ENCODE results near the gene PRKCH. TPM values are rescaled to one million over a fixed set of nuclear protein-coding genes. Genes with fewer than 3 reads are reported as not detected.

PRKCH gene
- total RNA-seq, 1 donor from 2014 or later, result 0.30 TPM

GRCh38 chr14:61564618-61565091 lies 243.3 kb downstream of the PRKCH start:
- no peaks in the 10 kb centered on the region for H3K36me3 Mint-ChIP-seq (ENCODE audit: low read depth)
- no peak overlapping the region for H3K4me3 Mint-ChIP-seq
- no peak for DNase-seq (ENCODE audit: low read depth, low spot score)
- no peaks in the 10 kb centered on the region for H3K9me3 Mint-ChIP-seq
- H3K27me3 Mint-ChIP-seq (ENCODE audit: low read depth), result peaks cover 17% of the 10 kb centered on the region
- TF ChIP-seq CTCF (conservative IDR thresholded peaks at IDR 0.05), result no peak
- H3K27ac Mint-ChIP-seq (ENCODE audit: unreplicated experiment), result no peak overlapping the region
- peaks cover 22% of the 10 kb centered on the region for H3K4me1 Mint-ChIP-seq

- no peaks in the 10 kb centered on the region for H3K9me3 Mint-ChIP-seq
- H3K4me1 Mint-ChIP-seq, result peaks cover 22% of the 10 kb centered on the region
- H3K27me3 Mint-ChIP-seq (ENCODE audit: low read depth), result peaks cover 21% of the 10 kb centered on the region
- no peaks in the 10 kb centered on the region for H3K36me3 Mint-ChIP-seq (ENCODE audit: low read depth)
- no peak overlapping the region for H3K4me3 Mint-ChIP-seq
- no peak overlapping the region for H3K27ac Mint-ChIP-seq (ENCODE audit: unreplicated experiment)
- TF ChIP-seq CTCF (conservative IDR thresholded peaks at IDR 0.05), result no peak
- no peak for DNase-seq (ENCODE audit: low read depth, low spot score)
Observed at GRCh38 chr14:61565181-61565580, 243.8 kb downstream of the PRKCH start.

GRCh38 chr14:61565836-61566536 lies 244.6 kb downstream of the PRKCH start:
- Mint-ChIP-seq H3K4me3 (no peak overlapping the region), H3K4me1 (peaks cover 19% of the 10 kb centered on the region), H3K9me3 (no peaks in the 10 kb centered on the region), H3K27me3 (ENCODE audit: low read depth) (peaks cover 28% of the 10 kb centered on the region), H3K27ac (ENCODE audit: unreplicated experiment) (no peak overlapping the region), H3K36me3 (ENCODE audit: low read depth) (no peaks in the 10 kb centered on the region)
- no peak for DNase-seq (ENCODE audit: low read depth, low spot score)
- TF ChIP-seq CTCF (conservative IDR thresholded peaks at IDR 0.05), result no peak

- no peak overlapping the region for H3K4me3 Mint-ChIP-seq
- H3K27me3 Mint-ChIP-seq (ENCODE audit: low read depth), result peaks cover 31% of the 10 kb centered on the region
- no peak for TF ChIP-seq CTCF (conservative IDR thresholded peaks at IDR 0.05)
- no peak for DNase-seq (ENCODE audit: low read depth, low spot score)
- H3K27ac Mint-ChIP-seq (ENCODE audit: unreplicated experiment), result no peak overlapping the region
- no peaks in the 10 kb centered on the region for H3K36me3 Mint-ChIP-seq (ENCODE audit: low read depth)
- H3K4me1 Mint-ChIP-seq, result peaks cover 17% of the 10 kb centered on the region
- H3K9me3 Mint-ChIP-seq, result no peaks in the 10 kb centered on the region
Observed at GRCh38 chr14:61566537-61567225, 245.3 kb downstream of the PRKCH start.

- TF ChIP-seq CTCF (conservative IDR thresholded peaks at IDR 0.05), result no peak
- Mint-ChIP-seq H3K9me3 (no peaks in the 10 kb centered on the region), H3K27ac (ENCODE audit: unreplicated experiment) (peak overlapping the region; percentile 2), H3K27me3 (ENCODE audit: low read depth) (peaks cover 31% of the 10 kb centered on the region), H3K4me3 (peak overlapping the region; percentile 14), H3K4me1 (peaks cover 14% of the 10 kb centered on the region), H3K36me3 (ENCODE audit: low read depth) (no peaks in the 10 kb centered on the region)
- DNase-seq (ENCODE audit: low read depth, low spot score), result no peak
Observed at GRCh38 chr14:61567838-61568571, 246.6 kb downstream of the PRKCH start.
